Stimulated activated CD4-positive, alpha-beta T cell treated with anti-CD3 and anti-CD28 coated beads, Interleukin-4, amount 100 ng/mL, for 1 hour (primary cell): ENCODE results near the gene MCM6.

ENCODE experiments used
- DNase-seq: peaks from one replicate; pipeline ENCODE4 v3.0.0-alpha.2; 2020

MCM6 gene

GRCh38 chr2:135853401-135853800 lies 22.8 kb downstream of the MCM6 start:
- DNase-seq = no peak

- no peak for DNase-seq
These were observed 24.4 kb downstream of the MCM6 start for GRCh38 chr2:135851858-135852257.

GRCh38 chr2:135850892-135851668 lies 25.2 kb downstream of the MCM6 start:
- no peak for DNase-seq

GRCh38 chr2:135849087-135849486 lies 27.2 kb downstream of the MCM6 start:
- no peak for DNase-seq

- no peak for DNase-seq
These were observed 30.2 kb downstream of the MCM6 start for GRCh38 chr2:135845997-135846396.

GRCh38 chr2:135845257-135845656 lies 31.0 kb downstream of the MCM6 start:
- no peak for DNase-seq

- DNase-seq = no peak
These were observed 31.8 kb downstream of the MCM6 start for GRCh38 chr2:135844301-135844895.

GRCh38 chr2:135843671-135844070 lies 32.6 kb downstream of the MCM6 start:
- DNase-seq = no peak

GRCh38 chr2:135840601-135841000 lies 35.6 kb downstream of the MCM6 start:
- no peak for DNase-seq

- DNase-seq = no peak
These were observed 36.5 kb downstream of the MCM6 start for GRCh38 chr2:135839713-135840112.

- no peak for DNase-seq
These were observed 37.7 kb downstream of the MCM6 start for GRCh38 chr2:135838502-135838901.

GRCh38 chr2:135836596-135837270 lies 39.5 kb downstream of the MCM6 start, which contains the start of gene LCT:
TSS of gene LCT (minus strand) at chr2:135837184. CDS start at chr2:135837169, 15 bp downstream.
- no peak for DNase-seq

GRCh38 chr2:135832891-135833290 lies 43.4 kb downstream of the MCM6 start:
- DNase-seq = no peak

GRCh38 chr2:135831180-135831812 lies 44.9 kb downstream of the MCM6 start:
- no peak for DNase-seq

- DNase-seq = no peak
These were observed 46.7 kb downstream of the MCM6 start for GRCh38 chr2:135829378-135830135.

- DNase-seq = no peak
These were observed 49.7 kb downstream of the MCM6 start for GRCh38 chr2:135826544-135826943.

- no peak for DNase-seq
These were observed 50.6 kb downstream of the MCM6 start for GRCh38 chr2:135825550-135826176.

GRCh38 chr2:135825131-135825530 lies 51.1 kb downstream of the MCM6 start:
- no peak for DNase-seq

- no peak for DNase-seq
These were observed 53.4 kb downstream of the MCM6 start for GRCh38 chr2:135822855-135823254.

GRCh38 chr2:135821190-135821589 lies 55.1 kb downstream of the MCM6 start:
- no peak for DNase-seq

- peak; percentile 75 for DNase-seq
These were observed 56.1 kb downstream of the MCM6 start for GRCh38 chr2:135820003-135820618.
